Gastroesophageal sphincter (tissue), 4 donors: Measurements from ENCODE around the gene ARHGEF4. TPM values are rescaled to one million over a fixed set of nuclear protein-coding genes. Genes with fewer than 3 reads are reported as not detected.

Source experiments
- ATAC-seq: fragments of 150-250 bp; one replicate; pipeline ENCODE4 v1.9.1; 2016; ENCODE audit warnings: mild to moderate bottlenecking, moderate library complexity
- H3K27ac ChIP-seq, 4 donors: fragments of 200-600 bp; sonication (generic) in 3 of 4; 1 replicate in 3 of 4; 2 replicates in 1 of 4; pipeline ENCODE4 v1.5.1; 2016 to 2019
- H3K27me3 ChIP-seq: fragments of 200-600 bp; sonication (generic); one replicate; pipeline ENCODE4 v1.5.1; 2019
- H3K36me3 ChIP-seq, 2 donors: fragments of 200-600 bp; sonication (generic); one replicate each; pipeline ENCODE4 v1.5.1; 2019; ENCODE audit warnings: control low read depth in 1 of 2
- H3K4me1 ChIP-seq, 3 donors: fragments of 200-600 bp; sonication (generic); 1 replicate in 2 of 3; 2 replicates in 1 of 3; pipeline ENCODE4 v1.5.1; 2016 to 2019; ENCODE audit warnings: control low read depth in 2 of 3
- H3K4me3 ChIP-seq, 2 donors: fragments of 200-600 bp; sonication (generic); one replicate each; pipeline ENCODE4 v1.5.1; 2019; ENCODE audit warnings: mild to moderate bottlenecking in 1 of 2, moderate library complexity in 1 of 2
- H3K9me3 ChIP-seq, 3 donors: fragments of 200-600 bp; sonication (generic); one replicate each; pipeline ENCODE4 v1.5.1; 2017 to 2019; ENCODE audit warnings: control low read depth in 2 of 3
- EP300 ChIP-seq: sonication (generic); formaldehyde crosslinking; IDR thresholded peaks from one replicate; pipeline ENCODE4 v1.6.1; 2017; ENCODE audit warnings: antibody characterized with exemption, mild to moderate bottlenecking
- POLR2A ChIP-seq, 2 donors: fragments of 450-650 bp; IDR thresholded peaks; one replicate each; pipeline ENCODE4 v1.6.1; 2017; ENCODE audit warnings: antibody characterized with exemption in 2 of 2, mild to moderate bottlenecking in 2 of 2, moderate library complexity in 1 of 2
- POLR2AphosphoS5 ChIP-seq: sonication (generic); formaldehyde crosslinking; IDR thresholded peaks from one replicate; pipeline ENCODE4 v1.6.1; 2017; ENCODE audit warnings: antibody characterized with exemption
- WGBS, 2 donors: methylation state at CpG; one replicate each; pipeline ENCODE4 v1.1.5; 2018; ENCODE audit warnings: low coverage in 1 of 2; 5-methylcytosine and 5-hydroxymethylcytosine counted together
- total RNA-seq, 4 donors: library from RNA; depleted of rRNA; stranded (reverse); fragments of >200 nt; gene quantifications; one replicate each; pipeline ENCODE4 v1.1.0, GENCODE V29; 2016
- TF ChIP-seq, protein P1 (sequence below), 4 experiments: fragments of 200-600 bp in 2 of 4; fragments of 450-650 bp in 2 of 4; sonication (generic) in 1 of 4; IDR thresholded peaks; one replicate each; pipeline ENCODE4 v1.5.1; 2017 to 2019; ENCODE audit warnings: antibody characterized with exemption in 4 of 4, mild to moderate bottlenecking in 2 of 4, moderate library complexity in 2 of 4

Gene ARHGEF4
- total RNA-seq, 4 donors from 2014 or later, result 15.9 to 59.5 (median 21.8) TPM

DNA sequence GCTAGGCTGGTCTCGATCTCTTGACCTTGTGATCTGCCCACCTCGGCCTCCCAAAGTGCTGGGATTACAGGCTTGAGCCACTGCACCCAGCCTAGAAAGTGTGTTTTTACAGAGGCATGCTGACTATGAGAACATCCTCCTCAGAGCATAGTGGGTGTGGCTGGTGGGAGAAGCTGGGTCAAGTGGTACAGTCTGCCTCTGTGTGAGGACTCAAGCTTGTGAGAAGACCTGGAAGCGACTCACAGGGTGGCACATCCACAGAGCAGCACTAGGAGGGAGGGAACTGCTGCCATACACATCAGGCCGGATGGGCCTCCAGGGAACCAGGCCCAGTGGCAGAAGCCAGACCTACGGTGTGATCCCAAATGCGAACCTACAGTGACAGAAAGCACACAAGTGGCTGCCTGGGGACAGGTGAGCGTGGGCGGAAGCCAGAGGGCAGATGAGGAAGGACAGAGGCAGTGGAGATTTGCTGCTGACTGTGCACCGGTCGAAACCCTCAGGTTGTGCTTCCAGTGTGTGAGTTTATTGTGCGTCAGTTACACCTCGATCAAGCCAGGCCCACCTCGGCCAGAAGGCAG lies 8.9 kb downstream of the ARHGEF4 start:
- WGBS, 2 donors, result 80 to 100% methylated on average over 3 to 10 of the region's 13 CpGs
- Histone ChIP-seq H3K36me3 (no peaks in the 10 kb centered on the region), H3K4me1 (no peaks in the 10 kb centered on the region), H3K27ac (no peak overlapping the region), H3K9me3 (no peaks in the 10 kb centered on the region), H3K27me3 (peaks cover 24% of the 10 kb centered on the region), H3K4me3 (no peak overlapping the region)
- TF ChIP-seq POLR2A (IDR thresholded peaks at IDR 0.05), result no peak
- TF ChIP-seq POLR2AphosphoS5, result no peak
- TF ChIP-seq, protein P1, sequence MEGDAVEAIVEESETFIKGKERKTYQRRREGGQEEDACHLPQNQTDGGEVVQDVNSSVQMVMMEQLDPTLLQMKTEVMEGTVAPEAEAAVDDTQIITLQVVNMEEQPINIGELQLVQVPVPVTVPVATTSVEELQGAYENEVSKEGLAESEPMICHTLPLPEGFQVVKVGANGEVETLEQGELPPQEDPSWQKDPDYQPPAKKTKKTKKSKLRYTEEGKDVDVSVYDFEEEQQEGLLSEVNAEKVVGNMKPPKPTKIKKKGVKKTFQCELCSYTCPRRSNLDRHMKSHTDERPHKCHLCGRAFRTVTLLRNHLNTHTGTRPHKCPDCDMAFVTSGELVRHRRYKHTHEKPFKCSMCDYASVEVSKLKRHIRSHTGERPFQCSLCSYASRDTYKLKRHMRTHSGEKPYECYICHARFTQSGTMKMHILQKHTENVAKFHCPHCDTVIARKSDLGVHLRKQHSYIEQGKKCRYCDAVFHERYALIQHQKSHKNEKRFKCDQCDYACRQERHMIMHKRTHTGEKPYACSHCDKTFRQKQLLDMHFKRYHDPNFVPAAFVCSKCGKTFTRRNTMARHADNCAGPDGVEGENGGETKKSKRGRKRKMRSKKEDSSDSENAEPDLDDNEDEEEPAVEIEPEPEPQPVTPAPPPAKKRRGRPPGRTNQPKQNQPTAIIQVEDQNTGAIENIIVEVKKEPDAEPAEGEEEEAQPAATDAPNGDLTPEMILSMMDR (IDR thresholded peaks at IDR 0.05), result no peak
- no peak for TF ChIP-seq EP300
- no peak for ATAC-seq

DNA sequence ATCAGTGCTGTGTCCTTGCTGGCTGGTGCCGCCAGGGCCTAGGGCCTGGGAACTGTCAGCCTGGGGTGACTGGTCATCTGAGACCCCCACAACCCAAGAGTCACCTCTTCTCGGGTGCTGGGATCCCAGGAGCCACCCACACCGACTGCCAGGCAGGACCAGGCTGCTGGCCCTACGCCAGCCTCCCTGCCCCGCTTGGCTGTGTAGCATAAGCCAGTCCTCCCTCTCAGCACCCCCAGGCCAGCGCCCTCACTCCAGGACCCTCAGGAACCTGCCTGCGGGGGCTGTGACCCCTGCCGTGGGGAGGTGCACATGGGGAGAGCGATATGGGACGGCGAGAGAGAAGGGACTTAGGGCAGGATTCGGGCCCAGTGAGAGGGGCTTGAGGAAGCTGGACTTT lies 9.5 kb downstream of the ARHGEF4 start:
- TF ChIP-seq POLR2A (IDR thresholded peaks at IDR 0.05) (no peak), EP300 (no peak), POLR2AphosphoS5 (no peak)
- TF ChIP-seq, protein P1 (IDR thresholded peaks at IDR 0.05), result no peak
- no peaks in the 10 kb centered on the region for H3K4me1 ChIP-seq
- WGBS, 2 donors, result 100% methylated on average over 1 of the region's 12 CpGs; no CpG with 5 or more reads in 1 of the 2 donors
- H3K27me3 ChIP-seq, result peaks cover 24% of the 10 kb centered on the region
- no peaks in the 10 kb centered on the region for H3K36me3 ChIP-seq
- H3K9me3 ChIP-seq, result no peaks in the 10 kb centered on the region
- H3K4me3 ChIP-seq, result no peak overlapping the region
- ATAC-seq, result no peak
- no peak overlapping the region for H3K27ac ChIP-seq

DNA sequence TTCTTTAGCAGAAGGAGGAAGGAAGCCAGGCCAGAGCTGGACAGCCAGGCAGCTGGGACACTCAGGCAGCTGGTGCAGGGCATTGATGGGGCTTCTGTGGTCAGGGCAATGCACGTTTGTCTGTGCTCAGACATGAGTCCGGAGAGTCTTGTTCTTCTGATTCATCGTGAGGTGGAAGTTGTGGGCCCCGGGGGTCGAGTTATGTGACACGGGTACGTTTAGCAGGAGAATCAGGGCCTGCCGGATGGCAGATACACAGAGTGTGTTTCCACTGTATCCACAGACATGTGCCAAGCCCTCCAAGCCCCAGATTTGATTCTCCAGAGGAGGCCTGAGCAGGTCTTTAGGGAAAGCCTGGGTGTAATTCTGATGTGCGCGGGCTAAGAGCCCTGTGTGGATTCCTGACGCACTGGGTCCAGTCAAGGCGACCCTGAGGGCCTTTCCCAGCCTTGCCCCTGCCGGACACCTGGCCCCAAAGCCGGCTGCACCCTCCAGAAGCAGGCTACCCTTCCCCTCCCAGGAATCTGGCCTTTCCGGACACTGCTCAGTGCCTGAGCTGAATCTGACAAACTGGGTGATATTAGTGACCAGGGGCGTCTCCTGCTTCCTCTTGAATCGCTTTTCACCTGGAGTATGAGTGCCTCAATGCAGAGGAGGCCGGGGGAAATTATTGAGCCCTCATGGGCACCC lies 10.1 kb downstream of the ARHGEF4 start:
- 59 to 65% methylated on average over 4 to 5 of the region's 18 CpGs for WGBS, 2 donors
- no peak for TF ChIP-seq EP300
- TF ChIP-seq, protein P1 (IDR thresholded peaks at IDR 0.05), result no peak
- Histone ChIP-seq H3K4me3 (no peak overlapping the region), H3K27ac (no peak overlapping the region), H3K9me3 (no peaks in the 10 kb centered on the region), H3K4me1 (no peaks in the 10 kb centered on the region), H3K36me3 (no peaks in the 10 kb centered on the region), H3K27me3 (peaks cover 22% of the 10 kb centered on the region)
- no peak for ATAC-seq

DNA sequence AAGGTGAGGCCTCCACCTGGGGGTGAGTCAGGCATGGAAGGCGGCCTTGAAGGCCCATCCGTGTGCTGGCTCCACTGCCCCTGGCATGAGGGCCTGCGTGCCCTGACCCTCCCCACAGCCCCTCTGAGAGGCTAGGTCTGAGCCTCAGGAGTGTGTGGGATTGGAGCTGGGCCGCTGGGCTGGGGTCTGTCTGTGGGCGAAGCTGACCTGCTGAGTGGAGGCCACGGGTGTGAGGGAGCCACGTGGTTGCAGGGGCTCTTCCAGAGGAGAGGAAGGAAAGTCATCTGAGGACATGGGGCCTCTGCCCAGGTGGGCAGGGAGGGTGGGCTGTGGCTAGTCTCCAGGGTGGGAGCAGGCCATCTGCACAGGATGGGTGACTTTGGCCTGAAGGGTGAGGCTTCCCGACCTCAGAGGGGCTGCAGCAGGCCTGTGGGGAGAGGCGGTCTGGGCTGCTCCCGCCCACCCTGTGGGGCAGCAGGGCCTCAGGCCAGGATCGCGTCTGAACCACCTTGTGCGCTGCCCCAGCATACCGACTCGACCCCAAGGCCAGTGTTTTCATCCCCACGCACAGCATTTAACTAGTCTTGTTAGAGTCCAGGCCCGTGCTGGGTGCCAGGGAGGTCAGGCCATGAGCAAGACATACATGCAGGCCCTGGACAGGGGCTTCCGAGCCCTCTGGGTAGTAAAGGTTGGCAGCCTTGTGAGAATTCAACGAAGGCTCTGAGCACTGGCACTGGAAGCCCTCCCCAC lies 11.2 kb downstream of the ARHGEF4 start:
- ATAC-seq, result no peak
- Histone ChIP-seq H3K27me3 (peaks cover 15% of the 10 kb centered on the region), H3K4me3 (no peak overlapping the region), H3K9me3 (no peaks in the 10 kb centered on the region), H3K36me3 (no peaks in the 10 kb centered on the region), H3K27ac (no peak overlapping the region), H3K4me1 (no peaks in the 10 kb centered on the region)
- 100% methylated on average over 1 of the region's 19 CpGs; no CpG with 5 or more reads in 1 of the 2 donors for WGBS, 2 donors
- TF ChIP-seq, protein P1 (IDR thresholded peaks at IDR 0.05), result no peak
- no peak for TF ChIP-seq POLR2A (IDR thresholded peaks at IDR 0.05)
- no peak for TF ChIP-seq EP300
- no peak for TF ChIP-seq POLR2AphosphoS5
